Colon (tissue), 2 donors: ENCODE measurements around the gene HNF1A.

Experiments used
- FAIRE-seq: peaks from 2 replicates; lab custom pipeline; 2012; peaks lifted over from hg19 to GRCh38; lab: Jason Lieb, UNC
- donor health status: control.
- donor health status: control.

The HNF1A gene

DNA sequence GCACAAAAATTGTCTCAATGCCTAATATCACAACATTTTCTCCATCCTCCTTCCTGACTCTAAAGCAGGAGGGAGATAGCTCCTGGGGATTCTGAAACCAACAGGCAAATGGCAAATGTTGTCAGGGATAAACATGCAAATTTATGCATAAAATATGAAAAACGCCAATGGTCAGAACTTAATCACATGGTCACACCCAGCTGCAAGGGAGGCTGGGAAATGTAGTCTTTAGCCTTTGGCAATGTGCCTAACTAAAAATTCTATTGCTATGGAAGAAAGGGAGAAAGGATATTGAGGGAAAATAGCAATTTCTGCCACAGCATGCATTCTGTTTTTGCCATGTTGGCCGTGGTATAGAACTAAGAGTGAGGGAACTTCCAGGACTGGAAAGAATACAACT is 72.4 kb downstream of the HNF1A start:
- FAIRE-seq: no peak
